GM12874 (cell line): ENCODE results near the gene VMO1.

Source experiments
- CTCF ChIP-seq: IDR thresholded peaks from 2 replicates; pipeline ENCODE4 v1.5.1; 2011; ENCODE audit warnings: low read depth, mild to moderate bottlenecking, control low read depth, low read length, moderate library complexity; ENCODE audit not compliant: insufficient read depth

Gene VMO1

GRCh38 chr17:4769628-4770027 lies 16.5 kb downstream of the VMO1 start:
- TF ChIP-seq CTCF = no peak

GRCh38 chr17:4768298-4768697 lies 17.9 kb downstream of the VMO1 start:
- no peak for TF ChIP-seq CTCF

GRCh38 chr17:4766723-4767122 lies 19.4 kb downstream of the VMO1 start:
- no peak for TF ChIP-seq CTCF

- no peak for TF ChIP-seq CTCF
Measured at GRCh38 chr17:4766201-4766600, 20.0 kb downstream of the VMO1 start.

- TF ChIP-seq CTCF = no peak
Measured at GRCh38 chr17:4764595-4764994, 21.6 kb downstream of the VMO1 start.

GRCh38 chr17:4759776-4760236 lies 26.4 kb downstream of the VMO1 start:
- TF ChIP-seq CTCF = no peak

GRCh38 chr17:4753392-4753791 lies 32.8 kb downstream of the VMO1 start:
- TF ChIP-seq CTCF = no peak

GRCh38 chr17:4751932-4752331 lies 34.2 kb downstream of the VMO1 start:
- TF ChIP-seq CTCF = no peak
